GM23338 (cell line): ENCODE measurements around the gene NDST1. TPM values are rescaled to one million over a fixed set of nuclear protein-coding genes. Genes with fewer than 3 reads are reported as not detected.
A peak's percentile ranks its signal among the peaks of the same experiment; 100 is the strongest.

Experiments used
- ATAC-seq: fragments of 200-7000 bp; cut with Tn5 transposase; 3 replicates; pipeline ENCODE4 v1.9.1; 2020
- DNase-seq: peaks from one replicate; pipeline ENCODE4 v3.0.0-alpha.2; 2015; ENCODE audit warnings: low spot score
- H2AFZ ChIP-seq: fragments of 200-600 bp; sonication (generic); 2 replicates; pipeline ENCODE4 v1.8.0; 2016; ENCODE audit warnings: antibody characterized with exemption, mild to moderate bottlenecking, moderate library complexity
- H3F3A ChIP-seq: fragments of 200-600 bp; sonication (generic); replicated peaks from 2 replicates; pipeline ENCODE4 v1.8.0; 2017; ENCODE audit warnings: antibody characterized with exemption, mixed run types, low read depth
- H3K27ac ChIP-seq: fragments of 200-600 bp; sonication (generic); 2 replicates; pipeline ENCODE4 v1.6.1; 2016; ENCODE audit warnings: low read depth
- H3K27me3 ChIP-seq: fragments of 200-600 bp; sonication (generic); 2 replicates; pipeline ENCODE4 v1.8.0; 2016; ENCODE audit warnings: mild to moderate bottlenecking, mixed run types, moderate library complexity; ENCODE audit not compliant: insufficient read depth
- H3K36me3 ChIP-seq: fragments of 200-600 bp; sonication (generic); 2 replicates; pipeline ENCODE4 v1.8.0; 2016; ENCODE audit warnings: mild to moderate bottlenecking; ENCODE audit not compliant: insufficient read depth
- H3K4me1 ChIP-seq: fragments of 200-600 bp; sonication (generic); 2 replicates; pipeline ENCODE4 v1.8.0; 2016; ENCODE audit warnings: mild to moderate bottlenecking, moderate library complexity; ENCODE audit not compliant: insufficient read depth
- H3K4me2 ChIP-seq: fragments of 200-600 bp; sonication (generic); 2 replicates; pipeline ENCODE4 v1.7.1; 2017; ENCODE audit warnings: mixed run types
- H3K4me3 ChIP-seq: fragments of 200-600 bp; sonication (generic); 2 replicates; pipeline ENCODE4 v1.6.1; 2016; ENCODE audit warnings: mixed run types
- H3K79me2 ChIP-seq: fragments of 200-600 bp; sonication (generic); replicated peaks from 2 replicates; pipeline ENCODE4 v1.8.0; 2017; ENCODE audit warnings: mild to moderate bottlenecking; ENCODE audit not compliant: insufficient read depth
- H3K9me2 ChIP-seq: fragments of 200-600 bp; sonication (generic); 2 replicates; pipeline ENCODE4 v1.8.0; 2017; ENCODE audit not compliant: insufficient read depth
- H4K20me1 ChIP-seq: fragments of 200-600 bp; sonication (generic); replicated peaks from 2 replicates; pipeline ENCODE4 v1.8.0; 2017; ENCODE audit warnings: mild to moderate bottlenecking; ENCODE audit not compliant: insufficient read depth
- H3K27ac Mint-ChIP-seq: 2 replicates; pipeline ENCODE4 v1.8.0; 2020; ENCODE audit warnings: inconsistent platforms, mild to moderate bottlenecking, moderate library complexity, mixed read lengths
- H3K27me3 Mint-ChIP-seq: 3 replicates; pipeline ENCODE4 v1.8.0; 2022; ENCODE audit warnings: low read depth, mild to moderate bottlenecking, moderate library complexity, mixed read lengths, inconsistent platforms; ENCODE audit not compliant: insufficient read depth, poor library complexity
- H3K36me3 Mint-ChIP-seq: 3 replicates; pipeline ENCODE4 v1.8.0; 2021; ENCODE audit warnings: low read depth, mild to moderate bottlenecking, inconsistent platforms, moderate library complexity, mixed read lengths
- H3K4me1 Mint-ChIP-seq: 3 replicates; pipeline ENCODE4 v1.8.0; 2020; ENCODE audit warnings: mild to moderate bottlenecking, inconsistent platforms, mixed read lengths
- H3K4me3 Mint-ChIP-seq: 3 replicates; pipeline ENCODE4 v1.8.0; 2021; ENCODE audit warnings: moderate library complexity, mild to moderate bottlenecking, inconsistent platforms, mixed read lengths
- H3K9me3 Mint-ChIP-seq: 3 replicates; pipeline ENCODE4 v1.8.0; 2020; ENCODE audit warnings: moderate library complexity, mild to moderate bottlenecking, inconsistent platforms, mixed read lengths
- CREB1 ChIP-seq: fragments of 250-450 bp; sonication (Bioruptor Pico); IDR thresholded peaks from 2 replicates; pipeline ENCODE4 v1.5.0; 2020; ENCODE audit warnings: low read depth, mild to moderate bottlenecking, moderate library complexity
- ETS1 ChIP-seq: IDR thresholded peaks from 2 replicates; pipeline ENCODE4 v1.6.1; 2016; ENCODE audit warnings: antibody characterized with exemption
- NANOG ChIP-seq: IDR thresholded peaks from 2 replicates; pipeline ENCODE4 v1.6.1; 2016; ENCODE audit warnings: antibody characterized with exemption, borderline replicate concordance
- STAT1 ChIP-seq: IDR thresholded peaks from one replicate; pipeline ENCODE4 v1.6.1; 2016; ENCODE audit warnings: antibody characterized with exemption; ENCODE audit not compliant: unreplicated experiment
- ZNF331 ChIP-seq: fragments of 250-450 bp; sonication (Bioruptor Pico); IDR thresholded peaks from 2 replicates; pipeline ENCODE4 v1.5.0; 2020; ENCODE audit warnings: low read depth, mild to moderate bottlenecking, moderate library complexity
- ZNF462 ChIP-seq: fragments of 250-450 bp; sonication (Bioruptor Pico); IDR thresholded peaks from 2 replicates; pipeline ENCODE4 v1.5.0; 2020; ENCODE audit warnings: mild to moderate bottlenecking, moderate library complexity
- polyA plus RNA-seq: library from polyadenylated mRNA; unstranded; fragments of >200 nt; fragmentation: Nextera tagmentation; extraction: Ambion mirVana; gene quantifications from 2 replicates; pipeline ENCODE4 v1.2.1, GENCODE V29; 2016
- total RNA-seq: library from RNA; depleted of rRNA; stranded (reverse); fragments of >200 nt; shearing (Covaris generic); gene quantifications from 2 replicates; pipeline ENCODE4 v1.2.3, GENCODE V29; 2014

The NDST1 gene
- total and polyA plus RNA-seq, 2 experiments from 2014 or later: 7.3 to 85.0 TPM

GRCh38 chr5:150485693-150486401 lies 22.1 kb upstream of the NDST1 start (continued):
- TF ChIP-seq ZNF462 (CRISPR knock-in tag) (no peak), NANOG (no peak)

- Histone ChIP-seq H3K27ac (peak overlapping the region; percentile 96), H3K4me1 (peaks cover 53% of the 10 kb centered on the region), H3K36me3 (no peaks in the 10 kb centered on the region), H3K4me3 (peak overlapping the region; percentile 90), H3K27me3 (no peaks in the 10 kb centered on the region), H3K4me2 (peak overlapping the region; percentile 87), H4K20me1 (peaks cover 29% of the 10 kb centered on the region), H2AFZ (no peak overlapping the region), H3K9me2 (no peaks in the 10 kb centered on the region), H3F3A (peaks cover 16% of the 10 kb centered on the region; the same call in 1 of the 2 replicates), H3K79me2 (peaks cover 50% of the 10 kb centered on the region)
- DNase-seq (peak; percentile 95), ATAC-seq (peak; percentile 54)
- Mint-ChIP-seq H3K36me3 (no peaks in the 10 kb centered on the region; the same call in 1 of the 3 replicates), H3K9me3 (no peaks in the 10 kb centered on the region), H3K27me3 (peaks cover 15% of the 10 kb centered on the region), H3K27ac (peak overlapping the region; percentile 60; the same call in 1 of the 2 replicates), H3K4me1 (peaks cover 68% of the 10 kb centered on the region), H3K4me3 (peak overlapping the region; percentile 76)
- TF ChIP-seq ETS1: no peak
- TF ChIP-seq STAT1: no peak
- no peak for TF ChIP-seq CREB1 (CRISPR knock-in tag)
- TF ChIP-seq ZNF331 (CRISPR knock-in tag): no peak
Observed at GRCh38 chr5:150486402-150487198, 21.3 kb upstream of the NDST1 start.
